ENCODE measurements around the gene FAM241A.
"Not testable (repeated sequence)": the region's sequence is repeated elsewhere in the genome, so short reads cannot be mapped to it uniquely, and the experiment has no call there.

The FAM241A gene

GRCh38 chr4:112145326-112145789 is at the start of gene FAM241A:
FAM241A (plus strand) TSS chr4:112145454; CDS start chr4:112145581, 127 bp downstream.
- DNase-seq = peak; percentile 71 to 98 (median 84)
- intact Hi-C loops (cut with DNase I) = loop anchor here (2.0 kb wide), 1 partner anchor 85 kb away; the partner anchor contains the start of gene AP1AR

- DNase-seq = no peak
These were observed 46.3 kb upstream of the FAM241A start for GRCh38 chr4:112098841-112099530.

GRCh38 chr4:112099701-112100297 is 45.5 kb upstream of the FAM241A start:
- no peak for DNase-seq
- intact Hi-C loops (cut with DNase I) = loop anchor here (1.0 to 10.0 kb wide), 3 partner anchors 90 to 505 kb away; no protein-coding TSS in a partner anchor

More at GRCh38 chr4:112098841-112099530, 46.3 kb upstream of the FAM241A start:
- intact Hi-C loops (cut with DNase I) = loop anchor here (1.0 kb wide), 2 partner anchors 90 to 136 kb away; no protein-coding TSS in a partner anchor

- intact Hi-C loops (cut with DNase I) = loop anchor here (10.0 kb wide), 1 partner anchor 502 kb away; no protein-coding TSS in a partner anchor
- no peak for DNase-seq
These were observed 42.3 kb upstream of the FAM241A start for GRCh38 chr4:112102875-112103370.

- DNase-seq = no peak
- intact Hi-C loops (cut with DNase I) = loop anchor here (10.0 kb wide), 1 partner anchor 499 kb away; no protein-coding TSS in a partner anchor
These were observed 39.9 kb upstream of the FAM241A start for GRCh38 chr4:112105201-112105969.

- intact Hi-C loops (cut with DNase I) = loop anchor here (10.0 kb wide), 1 partner anchor 495 kb away; no protein-coding TSS in a partner anchor
- DNase-seq = no peak
These were observed 35.7 kb upstream of the FAM241A start for GRCh38 chr4:112109360-112110058.

- intact Hi-C loops (cut with DNase I) = no loop called here
- DNase-seq = no peak
These were observed 35.2 kb upstream of the FAM241A start for GRCh38 chr4:112110059-112110425.

GRCh38 chr4:112111306-112111705 is 33.9 kb upstream of the FAM241A start:
- no peak for DNase-seq
- intact Hi-C loops (cut with DNase I) = no loop called here

GRCh38 chr4:112112095-112112494 is 33.2 kb upstream of the FAM241A start:
- intact Hi-C loops (cut with DNase I); DNase-seq: not testable (repeated sequence)

GRCh38 chr4:112112590-112113170 is 32.6 kb upstream of the FAM241A start:
- no peak for DNase-seq
- intact Hi-C loops (cut with DNase I) = no loop called here

- intact Hi-C loops (cut with DNase I) = no loop called here
- DNase-seq = no peak
These were observed 31.4 kb upstream of the FAM241A start for GRCh38 chr4:112113864-112114263.

GRCh38 chr4:112114452-112114851 is 30.8 kb upstream of the FAM241A start:
- DNase-seq = no peak
- intact Hi-C loops (cut with DNase I) = no loop called here

- intact Hi-C loops (cut with DNase I) = no loop called here
- no peak for DNase-seq
These were observed 26.4 kb upstream of the FAM241A start for GRCh38 chr4:112118742-112119352.

- intact Hi-C loops (cut with DNase I) = no loop called here
- no peak for DNase-seq
These were observed 25.9 kb upstream of the FAM241A start for GRCh38 chr4:112119353-112119783.

- no peak for DNase-seq
- intact Hi-C loops (cut with DNase I) = no loop called here
These were observed 25.2 kb upstream of the FAM241A start for GRCh38 chr4:112120021-112120420.

GRCh38 chr4:112125416-112125815 is 19.8 kb upstream of the FAM241A start:
- intact Hi-C loops (cut with DNase I) = no loop called here
- no peak for DNase-seq

GRCh38 chr4:112127048-112127637 is 18.1 kb upstream of the FAM241A start:
- intact Hi-C loops (cut with DNase I) = no loop called here
- DNase-seq = no peak

GRCh38 chr4:112127803-112128202 is 17.5 kb upstream of the FAM241A start:
- DNase-seq = no peak
- intact Hi-C loops (cut with DNase I) = no loop called here

GRCh38 chr4:112128452-112128851 is 16.8 kb upstream of the FAM241A start:
- intact Hi-C loops (cut with DNase I) = no loop called here

More at GRCh38 chr4:112128452-112128851, 16.8 kb upstream of the FAM241A start:
- no peak for DNase-seq

Data from posterior cingulate gyrus (tissue), 11 donors.